ENCODE results near the gene WEE2. TPM values are rescaled to one million over a fixed set of nuclear protein-coding genes. Genes with fewer than 3 reads are reported as not detected.
"Not testable (repeated sequence)": the region's sequence is repeated elsewhere in the genome, so short reads cannot be mapped to it uniquely, and the experiment has no call there.

Gene WEE2
- total RNA-seq, 1 donor from 2014 or later, result not detected

GRCh38 chr7:141688043-141688442 is 20.1 kb upstream of the WEE2 start:
- ATAC-seq (no peak), DNase-seq (ENCODE audit: missing footprints) (no peak)
- intact Hi-C loops (cut with DNase I), result no loop called here

GRCh38 chr7:141689072-141689825 is 18.9 kb upstream of the WEE2 start:
- intact Hi-C loops (cut with DNase I); DNase-seq (ENCODE audit: missing footprints); ATAC-seq: not testable (repeated sequence)

GRCh38 chr7:141691540-141691939 is 16.6 kb upstream of the WEE2 start:
- no peak for ATAC-seq
- intact Hi-C loops (cut with DNase I), result no loop called here
- no peak for DNase-seq (ENCODE audit: missing footprints)

GRCh38 chr7:141691961-141692360 is 16.2 kb upstream of the WEE2 start:
- ATAC-seq (no peak), DNase-seq (ENCODE audit: missing footprints) (no peak)
- intact Hi-C loops (cut with DNase I), result no loop called here

- ATAC-seq, result no peak
- intact Hi-C loops (cut with DNase I), result no loop called here
- DNase-seq (ENCODE audit: missing footprints), result no peak
Observed at GRCh38 chr7:141693082-141693481, 15.1 kb upstream of the WEE2 start.

- ATAC-seq (no peak), DNase-seq (ENCODE audit: missing footprints) (peak; percentile 66)
- intact Hi-C loops (cut with DNase I), result no loop called here
Observed at GRCh38 chr7:141695803-141696289, 12.3 kb upstream of the WEE2 start.

GRCh38 chr7:141696348-141696747 is 11.8 kb upstream of the WEE2 start:
- no peak for DNase-seq (ENCODE audit: missing footprints)

GRCh38 chr7:141697211-141697871 is 10.8 kb upstream of the WEE2 start:
- DNase-seq (ENCODE audit: missing footprints) (no peak), ATAC-seq (no peak)
- intact Hi-C loops (cut with DNase I), result no loop called here

More at GRCh38 chr7:141696348-141696747, 11.8 kb upstream of the WEE2 start:
- ATAC-seq, result peak; percentile 40
- intact Hi-C loops (cut with DNase I), result no loop called here

GRCh38 chr7:141698247-141699015 is 9.7 kb upstream of the WEE2 start:
- ATAC-seq, result no peak
- no peak for DNase-seq (ENCODE audit: missing footprints)
- intact Hi-C loops (cut with DNase I), result no loop called here

GRCh38 chr7:141699860-141700259 is 8.3 kb upstream of the WEE2 start:
- ATAC-seq, result no peak
- no peak for DNase-seq (ENCODE audit: missing footprints)
- intact Hi-C loops (cut with DNase I), result loop anchor here (10.0 kb wide), 1 partner anchor 45 kb away; no protein-coding TSS in a partner anchor

GRCh38 chr7:141700296-141700847 is 7.8 kb upstream of the WEE2 start:
- DNase-seq (ENCODE audit: missing footprints) (no peak), ATAC-seq (no peak)
- intact Hi-C loops (cut with DNase I), result loop anchor here (10.0 kb wide), 1 partner anchor 46 kb away; no protein-coding TSS in a partner anchor

- DNase-seq (ENCODE audit: missing footprints), result no peak
- intact Hi-C loops (cut with DNase I), result loop anchor here (10.0 kb wide), 1 partner anchor 46 kb away; no protein-coding TSS in a partner anchor
- ATAC-seq, result no peak
Observed at GRCh38 chr7:141700848-141701371, 7.2 kb upstream of the WEE2 start.

GRCh38 chr7:141701489-141702046 is 6.6 kb upstream of the WEE2 start:
- DNase-seq (ENCODE audit: missing footprints) (peak; percentile 74), ATAC-seq (peak; percentile 51)
- intact Hi-C loops (cut with DNase I), result loop anchor here (10.0 kb wide), 1 partner anchor 47 kb away; no protein-coding TSS in a partner anchor

- DNase-seq (ENCODE audit: missing footprints), result peak; percentile 78
- intact Hi-C loops (cut with DNase I), result loop anchor here (10.0 kb wide), 1 partner anchor 47 kb away; no protein-coding TSS in a partner anchor
- ATAC-seq, result peak; percentile 78
Observed at GRCh38 chr7:141702047-141702567, 6.0 kb upstream of the WEE2 start, which contains the start of gene DENND11. TSS of gene DENND11 (minus strand) at chr7:141702166. CDS start at chr7:141702153, 13 bp downstream.

- DNase-seq (ENCODE audit: missing footprints), result no peak
- intact Hi-C loops (cut with DNase I), result loop anchor here (10.0 kb wide), 1 partner anchor 48 kb away; no protein-coding TSS in a partner anchor
- ATAC-seq, result no peak
Observed at GRCh38 chr7:141702892-141703291, 5.3 kb upstream of the WEE2 start.

GRCh38 chr7:141704112-141704511 is 4.0 kb upstream of the WEE2 start:
- no peak for ATAC-seq
- intact Hi-C loops (cut with DNase I), result loop anchor here (10.0 kb wide), 1 partner anchor 49 kb away; no protein-coding TSS in a partner anchor
- no peak for DNase-seq (ENCODE audit: missing footprints)

- no peak for DNase-seq (ENCODE audit: missing footprints)
- intact Hi-C loops (cut with DNase I), result loop anchor here (10.0 kb wide), 1 partner anchor 50 kb away; no protein-coding TSS in a partner anchor
- no peak for ATAC-seq
Observed at GRCh38 chr7:141704741-141705140, 3.4 kb upstream of the WEE2 start.
